GM12873 (cell line): ENCODE results near the gene SLA2.

Experiments
- TF ChIP-seq, protein P1 (sequence below): IDR thresholded peaks from 2 replicates; pipeline ENCODE4 v1.5.1; 2012; ENCODE audit warnings: low read depth, mild to moderate bottlenecking, moderate library complexity, low read length, control low read depth; ENCODE audit not compliant: insufficient read depth; ENCODE audit errors: missing control alignments

The SLA2 gene, protein sequence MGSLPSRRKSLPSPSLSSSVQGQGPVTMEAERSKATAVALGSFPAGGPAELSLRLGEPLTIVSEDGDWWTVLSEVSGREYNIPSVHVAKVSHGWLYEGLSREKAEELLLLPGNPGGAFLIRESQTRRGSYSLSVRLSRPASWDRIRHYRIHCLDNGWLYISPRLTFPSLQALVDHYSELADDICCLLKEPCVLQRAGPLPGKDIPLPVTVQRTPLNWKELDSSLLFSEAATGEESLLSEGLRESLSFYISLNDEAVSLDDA

GRCh38 chr20:36645998-36646397 lies at the start of gene SLA2:
TSS of gene SLA2 (minus strand) at chr20:36646196. CDS start at chr20:36641335, 4,861 bp downstream.
- TF ChIP-seq, protein P1, sequence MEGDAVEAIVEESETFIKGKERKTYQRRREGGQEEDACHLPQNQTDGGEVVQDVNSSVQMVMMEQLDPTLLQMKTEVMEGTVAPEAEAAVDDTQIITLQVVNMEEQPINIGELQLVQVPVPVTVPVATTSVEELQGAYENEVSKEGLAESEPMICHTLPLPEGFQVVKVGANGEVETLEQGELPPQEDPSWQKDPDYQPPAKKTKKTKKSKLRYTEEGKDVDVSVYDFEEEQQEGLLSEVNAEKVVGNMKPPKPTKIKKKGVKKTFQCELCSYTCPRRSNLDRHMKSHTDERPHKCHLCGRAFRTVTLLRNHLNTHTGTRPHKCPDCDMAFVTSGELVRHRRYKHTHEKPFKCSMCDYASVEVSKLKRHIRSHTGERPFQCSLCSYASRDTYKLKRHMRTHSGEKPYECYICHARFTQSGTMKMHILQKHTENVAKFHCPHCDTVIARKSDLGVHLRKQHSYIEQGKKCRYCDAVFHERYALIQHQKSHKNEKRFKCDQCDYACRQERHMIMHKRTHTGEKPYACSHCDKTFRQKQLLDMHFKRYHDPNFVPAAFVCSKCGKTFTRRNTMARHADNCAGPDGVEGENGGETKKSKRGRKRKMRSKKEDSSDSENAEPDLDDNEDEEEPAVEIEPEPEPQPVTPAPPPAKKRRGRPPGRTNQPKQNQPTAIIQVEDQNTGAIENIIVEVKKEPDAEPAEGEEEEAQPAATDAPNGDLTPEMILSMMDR: no peak

- TF ChIP-seq, protein P1: no peak
Observed at GRCh38 chr20:36688630-36689029, 42.6 kb upstream of the SLA2 start.

DNA sequence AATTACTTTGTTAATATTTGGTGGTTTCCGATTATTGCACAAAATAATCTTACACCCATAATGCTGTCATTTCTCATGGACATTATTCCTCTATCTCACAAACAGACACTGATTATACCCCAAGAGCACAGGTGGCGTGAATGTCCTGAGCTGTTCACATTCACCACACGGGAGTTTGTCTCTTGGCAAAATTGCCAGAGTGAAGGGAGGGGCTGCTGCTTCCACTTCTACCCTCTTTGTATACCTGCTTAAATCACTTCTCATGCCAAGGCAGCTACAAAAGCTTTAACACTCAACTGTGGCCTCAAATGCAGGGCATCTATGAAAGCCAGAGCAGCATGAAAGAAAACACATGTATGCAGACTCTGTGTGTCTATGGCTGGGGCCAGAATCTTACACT lies 41.9 kb upstream of the SLA2 start:
- TF ChIP-seq, protein P1: no peak

DNA sequence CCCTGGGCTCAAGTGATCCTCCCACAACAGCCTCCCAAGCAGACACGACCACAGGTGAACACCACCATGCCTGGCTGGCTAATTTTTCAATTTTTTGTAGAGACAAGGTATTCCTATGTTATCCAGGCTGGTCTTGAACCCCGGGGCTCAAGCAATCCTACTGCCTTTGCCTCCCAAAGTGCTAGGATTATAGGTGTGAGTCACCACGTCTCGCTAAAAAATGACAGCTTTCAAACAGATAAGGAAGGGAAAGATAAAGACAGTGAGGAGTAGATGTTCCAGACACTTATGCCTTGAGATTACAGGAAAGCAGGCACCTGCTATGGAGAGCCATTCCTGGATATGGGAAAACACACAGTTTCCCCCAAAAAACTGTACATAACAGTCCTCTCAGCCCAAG lies 40.9 kb upstream of the SLA2 start:
- TF ChIP-seq, protein P1: no peak

- TF ChIP-seq, protein P1: no peak
Observed at GRCh38 chr20:36686504-36686903, 40.5 kb upstream of the SLA2 start.

DNA sequence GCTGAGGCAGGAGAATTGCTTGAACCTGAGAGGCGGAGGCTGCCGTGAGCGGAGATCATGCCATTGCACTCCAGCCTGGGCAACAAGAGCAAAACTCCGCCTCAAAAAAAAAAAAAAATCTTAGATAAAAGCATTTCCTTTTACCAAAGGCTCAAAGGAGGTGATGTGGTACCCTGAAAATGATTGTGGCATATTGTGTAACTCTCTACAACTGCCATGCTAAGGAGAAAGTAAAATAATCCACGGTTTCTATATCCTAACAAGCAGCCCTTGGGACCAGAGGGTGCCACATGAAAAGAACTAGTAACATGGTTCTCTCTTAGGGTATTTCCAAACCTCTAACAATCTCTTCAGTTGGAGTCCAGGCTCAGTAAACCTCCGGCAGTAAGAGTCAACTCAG lies 38.8 kb upstream of the SLA2 start:
- TF ChIP-seq, protein P1: no peak

GRCh38 chr20:36682311-36682710 lies 36.3 kb upstream of the SLA2 start:
- TF ChIP-seq, protein P1: no peak
